HCT116 (cell line): ENCODE data around the gene CD96. TPM values are rescaled to one million over a fixed set of nuclear protein-coding genes. Genes with fewer than 3 reads are reported as not detected.

Experiments used
- ATF3 ChIP-seq: IDR thresholded peaks from 2 replicates; pipeline ENCODE4 v1.6.1; 2012
- CBX3 ChIP-seq: IDR thresholded peaks from 2 replicates; pipeline ENCODE4 v1.6.1; 2012; ENCODE audit warnings: low read depth
- CEBPB ChIP-seq: IDR thresholded peaks from 2 replicates; pipeline ENCODE4 v1.6.1; 2012; ENCODE audit warnings: low read depth
- EZH2 ChIP-seq: fragments of 200-600 bp; sonication (generic); IDR thresholded peaks from 2 replicates; pipeline ENCODE4 v1.6.1; 2017; ENCODE audit warnings: antibody characterized with exemption, mixed run types
- EZH2phosphoT487 ChIP-seq: fragments of 200-600 bp; IDR thresholded peaks from 2 replicates; pipeline ENCODE4 v1.6.1; 2018; ENCODE audit warnings: antibody characterized with exemption, borderline replicate concordance
- FOSL1 ChIP-seq: IDR thresholded peaks from 2 replicates; pipeline ENCODE4 v1.6.1; 2012; ENCODE audit warnings: low read depth
- JUND ChIP-seq: IDR thresholded peaks from 2 replicates; pipeline ENCODE4 v1.6.1; 2012
- POLR2A ChIP-seq: IDR thresholded peaks from 2 replicates; pipeline ENCODE4 v1.7.0; 2011; ENCODE audit warnings: borderline replicate concordance; ENCODE audit not compliant: insufficient read depth, insufficient read length; ENCODE audit errors: extremely low read depth
- SIN3A ChIP-seq: IDR thresholded peaks from 2 replicates; pipeline ENCODE4 v1.6.1; 2012; ENCODE audit warnings: low read depth
- SP1 ChIP-seq: IDR thresholded peaks from 2 replicates; pipeline ENCODE4 v1.6.1; 2012; ENCODE audit warnings: low read depth
- SRF ChIP-seq: IDR thresholded peaks from 2 replicates; pipeline ENCODE4 v1.6.1; 2012; ENCODE audit warnings: low read depth
- TCF7L2 ChIP-seq: IDR thresholded peaks from 2 replicates; pipeline ENCODE4 v1.7.0; 2011; ENCODE audit warnings: borderline replicate concordance, inconsistent platforms; ENCODE audit not compliant: insufficient read depth, insufficient read length; ENCODE audit errors: extremely low read depth
- YY1 ChIP-seq: IDR thresholded peaks from 2 replicates; pipeline ENCODE4 v1.6.1; 2011; ENCODE audit warnings: low read length, low read depth, moderate library complexity, mild to moderate bottlenecking; ENCODE audit not compliant: insufficient replicate concordance; ENCODE audit errors: extremely low read depth
- ZFX ChIP-seq: fragments of 450-650 bp; IDR thresholded peaks from 2 replicates; pipeline ENCODE4 v1.6.1; 2017
- ZNF274 ChIP-seq: fragments of 200-500 bp; sonication (Bioruptor generic); IDR thresholded peaks from 2 replicates; pipeline ENCODE4 v1.6.1; 2014; ENCODE audit warnings: mild to moderate bottlenecking, low read depth, low read length, inconsistent platforms
- total RNA-seq: library from RNA; stranded (reverse); gene quantifications from one replicate; pipeline ENCODE4 v1.2.1, GENCODE V29; 2021; ENCODE audit not compliant: unreplicated experiment
- TF ChIP-seq, protein P1 (sequence below): IDR thresholded peaks from 2 replicates; pipeline ENCODE4 v1.6.1; 2012; ENCODE audit warnings: low read depth

The CD96 gene
- total RNA-seq, 1 experiment from 2014 or later: 0.42 TPM

DNA sequence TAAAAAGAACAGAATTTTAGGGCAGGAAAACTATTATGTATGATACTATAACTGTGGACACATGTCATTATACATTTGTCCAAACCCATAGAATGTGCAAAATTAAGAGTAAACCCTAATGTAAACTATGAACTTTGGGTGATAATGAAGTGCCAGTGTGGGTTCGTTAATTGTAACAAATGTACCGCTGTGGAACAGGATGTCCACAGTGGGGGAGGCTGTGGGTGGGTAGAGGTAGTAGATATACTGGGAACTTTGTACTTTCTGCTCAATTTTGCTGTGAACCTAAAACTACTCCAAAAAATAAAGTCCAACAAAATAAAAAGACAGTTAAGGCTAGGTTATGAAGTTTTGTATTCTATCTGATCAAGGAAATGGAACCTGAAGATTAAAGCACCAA is 24.8 kb downstream of the CD96 start (continued):
- TF ChIP-seq, protein P1, sequence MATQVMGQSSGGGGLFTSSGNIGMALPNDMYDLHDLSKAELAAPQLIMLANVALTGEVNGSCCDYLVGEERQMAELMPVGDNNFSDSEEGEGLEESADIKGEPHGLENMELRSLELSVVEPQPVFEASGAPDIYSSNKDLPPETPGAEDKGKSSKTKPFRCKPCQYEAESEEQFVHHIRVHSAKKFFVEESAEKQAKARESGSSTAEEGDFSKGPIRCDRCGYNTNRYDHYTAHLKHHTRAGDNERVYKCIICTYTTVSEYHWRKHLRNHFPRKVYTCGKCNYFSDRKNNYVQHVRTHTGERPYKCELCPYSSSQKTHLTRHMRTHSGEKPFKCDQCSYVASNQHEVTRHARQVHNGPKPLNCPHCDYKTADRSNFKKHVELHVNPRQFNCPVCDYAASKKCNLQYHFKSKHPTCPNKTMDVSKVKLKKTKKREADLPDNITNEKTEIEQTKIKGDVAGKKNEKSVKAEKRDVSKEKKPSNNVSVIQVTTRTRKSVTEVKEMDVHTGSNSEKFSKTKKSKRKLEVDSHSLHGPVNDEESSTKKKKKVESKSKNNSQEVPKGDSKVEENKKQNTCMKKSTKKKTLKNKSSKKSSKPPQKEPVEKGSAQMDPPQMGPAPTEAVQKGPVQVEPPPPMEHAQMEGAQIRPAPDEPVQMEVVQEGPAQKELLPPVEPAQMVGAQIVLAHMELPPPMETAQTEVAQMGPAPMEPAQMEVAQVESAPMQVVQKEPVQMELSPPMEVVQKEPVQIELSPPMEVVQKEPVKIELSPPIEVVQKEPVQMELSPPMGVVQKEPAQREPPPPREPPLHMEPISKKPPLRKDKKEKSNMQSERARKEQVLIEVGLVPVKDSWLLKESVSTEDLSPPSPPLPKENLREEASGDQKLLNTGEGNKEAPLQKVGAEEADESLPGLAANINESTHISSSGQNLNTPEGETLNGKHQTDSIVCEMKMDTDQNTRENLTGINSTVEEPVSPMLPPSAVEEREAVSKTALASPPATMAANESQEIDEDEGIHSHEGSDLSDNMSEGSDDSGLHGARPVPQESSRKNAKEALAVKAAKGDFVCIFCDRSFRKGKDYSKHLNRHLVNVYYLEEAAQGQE: no peak
- TF ChIP-seq CEBPB (no peak), EZH2 (no peak), JUND (no peak), ATF3 (no peak), SP1 (no peak), ZFX (no peak), YY1 (no peak), ZNF274 (no peak), SIN3A (no peak), FOSL1 (no peak), TCF7L2 (no peak), EZH2phosphoT487 (no peak), SRF (no peak), POLR2A (no peak), CBX3 (no peak)
